AG04449 (cell line): Measurements from ENCODE around the gene MTHFD1L.

Source experiments
- CTCF ChIA-PET: fragments of 350-600 bp; formaldehyde crosslinking; extraction: SDS; loops from one replicate; lab custom pipeline; 2021; ENCODE audit warnings: antibody characterized with exemption; lab: Yijun Ruan, JAX
- POLR2A ChIA-PET: fragments of 400-600, 350-600 bp; formaldehyde crosslinking; extraction: SDS; loops from one replicate; lab custom pipeline; 2020; ENCODE audit warnings: antibody characterized with exemption, inconsistent platforms; lab: Yijun Ruan, JAX
- DNase-seq: peaks from one replicate; pipeline ENCODE4 v3.0.0-alpha.2; 2010; ENCODE audit warnings: low read depth, low spot score
- H3K4me3 ChIP-seq: 2 replicates; pipeline ENCODE4 v1.5.1; 2011; ENCODE audit warnings: low read depth, mild to moderate bottlenecking, control low read depth, low read length
- CTCF ChIP-seq: IDR thresholded peaks from one replicate; pipeline ENCODE4 v1.5.1; 2011; ENCODE audit warnings: mild to moderate bottlenecking, moderate library complexity, low read length, control low read depth, inconsistent platforms; ENCODE audit not compliant: insufficient read depth; ENCODE audit errors: missing control alignments

The MTHFD1L gene

GRCh38 chr6:150891888-150892485, 26.5 kb downstream of the MTHFD1L start:
- peak; percentile 77 for TF ChIP-seq CTCF
- POLR2A ChIA-PET, result interaction anchor here (0.7 to 1.1 kb wide), 2 partner anchors 10 to 348 kb away, joined by 3 to 4 read pairs; partner anchors contain the start of gene AKAP12
- peak; percentile 45 for DNase-seq
- H3K4me3 ChIP-seq, result no peak overlapping the region
- CTCF ChIA-PET, result interaction anchor here (0.6 to 13.9 kb wide), 61 partner anchors 8 to 521 kb away, joined by 3 to 251 read pairs (median 4); partner anchors contain the start of gene MTHFD1L

- ChIA-PET POLR2A (interaction anchor here (1.6 kb wide), 1 partner anchor 430 kb away, joined by 3 read pairs; no protein-coding TSS in a partner anchor), CTCF (interaction anchor here (1.1 to 13.9 kb wide), 11 partner anchors 8 to 440 kb away, joined by 3 to 251 read pairs (median 13); no protein-coding TSS in a partner anchor)
These were observed 28.8 kb downstream of the MTHFD1L start for GRCh38 chr6:150894191-150894744.

GRCh38 chr6:150894935-150895552, 29.5 kb downstream of the MTHFD1L start:
- DNase-seq, result no peak
- TF ChIP-seq CTCF, result no peak
- POLR2A ChIA-PET, result no interaction called here
- CTCF ChIA-PET, result interaction anchor here (0.8 to 13.9 kb wide), 11 partner anchors 8 to 439 kb away, joined by 3 to 251 read pairs (median 5); partner anchors contain the start of gene MTHFD1L
- no peak overlapping the region for H3K4me3 ChIP-seq

More at GRCh38 chr6:150894191-150894744, 28.8 kb downstream of the MTHFD1L start:
- H3K4me3 ChIP-seq, result no peak overlapping the region
- DNase-seq, result no peak
- no peak for TF ChIP-seq CTCF

GRCh38 chr6:150895928-150896632, 30.6 kb downstream of the MTHFD1L start:
- POLR2A ChIA-PET, result no interaction called here
- TF ChIP-seq CTCF, result no peak
- H3K4me3 ChIP-seq, result no peak overlapping the region
- DNase-seq, result no peak
- CTCF ChIA-PET, result interaction anchor here (1.0 to 13.9 kb wide), 9 partner anchors 8 to 438 kb away, joined by 3 to 251 read pairs (median 6); partner anchors contain the start of gene MTHFD1L

GRCh38 chr6:150897400-150897943, 32.0 kb downstream of the MTHFD1L start:
- ChIA-PET POLR2A (no interaction called here), CTCF (interaction anchor here (1.6 to 13.9 kb wide), 3 partner anchors 10 to 436 kb away, joined by 6 to 251 read pairs (median 156); no protein-coding TSS in a partner anchor)
- no peak for TF ChIP-seq CTCF
- no peak for DNase-seq
- no peak overlapping the region for H3K4me3 ChIP-seq
